Activated CD8-positive, alpha-beta memory T cell treated with anti-CD3 and anti-CD28 coated beads for 36 hours (primary cell): ENCODE results near the gene KCNJ10. TPM values are rescaled to one million over a fixed set of nuclear protein-coding genes. Genes with fewer than 3 reads are reported as not detected.

Experiments used
- CTCF ChIA-PET: fragments of 350-600 bp; sonication (Branson Sonifier 250); formaldehyde crosslinking; loops from one replicate; lab custom pipeline; 2021; ENCODE audit warnings: antibody characterized with exemption; lab: Charles Lee
- POLR2A ChIA-PET: fragments of 350-600 bp; sonication (Branson Sonifier 250); formaldehyde crosslinking; loops from one replicate; lab custom pipeline; 2021; ENCODE audit warnings: antibody characterized with exemption; lab: Charles Lee
- total RNA-seq, 2 experiments: library from RNA; stranded (reverse); gene quantifications; one replicate each; pipeline ENCODE4 v1.2.3, GENCODE V29; 2021

The KCNJ10 gene
- total RNA-seq, 2 experiments from 2014 or later: not detected

- POLR2A ChIA-PET: no interaction called here
- CTCF ChIA-PET: interaction anchor here (1.0 to 1.3 kb wide), 2 partner anchors 14 to 85 kb away, joined by 3 read pairs; no protein-coding TSS in a partner anchor
Measured at GRCh38 chr1:160021376-160022074, 48.4 kb downstream of the KCNJ10 start.

GRCh38 chr1:160020196-160020595, 49.8 kb downstream of the KCNJ10 start:
- POLR2A ChIA-PET: no interaction called here
- CTCF ChIA-PET: interaction anchor here (0.8 to 1.3 kb wide), 3 partner anchors 11 to 58 kb away, joined by 3 to 4 read pairs (median 3); no protein-coding TSS in a partner anchor

- ChIA-PET CTCF (interaction anchor here (3.4 kb wide), 1 partner anchor 12 kb away, joined by 18 read pairs; no protein-coding TSS in a partner anchor), POLR2A (interaction anchor here (1.0 kb wide), 1 partner anchor 94 kb away, joined by 3 read pairs; the partner anchor contains the start of gene TAGLN2)
Measured at GRCh38 chr1:160018900-160019299, 51.1 kb downstream of the KCNJ10 start.

GRCh38 chr1:160018347-160018746, 51.6 kb downstream of the KCNJ10 start:
- POLR2A ChIA-PET: no interaction called here
- CTCF ChIA-PET: interaction anchor here (3.4 kb wide), 1 partner anchor 11 kb away, joined by 18 read pairs; no protein-coding TSS in a partner anchor

- ChIA-PET POLR2A (no interaction called here), CTCF (interaction anchor here (3.4 kb wide), 1 partner anchor 11 kb away, joined by 18 read pairs; no protein-coding TSS in a partner anchor)
Measured at GRCh38 chr1:160017592-160017991, 52.4 kb downstream of the KCNJ10 start.

GRCh38 chr1:160011781-160012180, 58.2 kb downstream of the KCNJ10 start:
- POLR2A ChIA-PET: no interaction called here
- CTCF ChIA-PET: no interaction called here

GRCh38 chr1:160009801-160010200, 60.2 kb downstream of the KCNJ10 start:
- POLR2A ChIA-PET: no interaction called here
- CTCF ChIA-PET: interaction anchor here (3.7 to 9.1 kb wide), 2 partner anchors 74 to 210 kb away, joined by 11 to 147 read pairs; no protein-coding TSS in a partner anchor

- ChIA-PET CTCF (interaction anchor here (1.2 to 9.1 kb wide), 4 partner anchors 32 to 210 kb away, joined by 3 to 147 read pairs (median 8); no protein-coding TSS in a partner anchor), POLR2A (no interaction called here)
Measured at GRCh38 chr1:160009081-160009480, 60.9 kb downstream of the KCNJ10 start.

- CTCF ChIA-PET: interaction anchor here (0.6 to 9.1 kb wide), 31 partner anchors 8 to 794 kb away, joined by 3 to 147 read pairs (median 4); partner anchors contain the start of genes FCRL6, IGSF9, PIGM and TAGLN2
- POLR2A ChIA-PET: interaction anchor here (0.6 kb wide), 1 partner anchor 1890 kb away, joined by 4 read pairs; no protein-coding TSS in a partner anchor
Measured at GRCh38 chr1:160007577-160008200, 62.3 kb downstream of the KCNJ10 start.

GRCh38 chr1:160006312-160006940, 63.5 kb downstream of the KCNJ10 start:
- POLR2A ChIA-PET: interaction anchor here (0.6 kb wide), 1 partner anchor 68 kb away, joined by 6 read pairs; no protein-coding TSS in a partner anchor
- CTCF ChIA-PET: interaction anchor here (0.6 to 9.1 kb wide), 14 partner anchors 11 to 207 kb away, joined by 3 to 147 read pairs (median 8); partner anchors contain the start of gene IGSF9

GRCh38 chr1:160005070-160005469, 64.9 kb downstream of the KCNJ10 start:
- ChIA-PET POLR2A (no interaction called here), CTCF (interaction anchor here (0.8 to 9.1 kb wide), 4 partner anchors 16 to 69 kb away, joined by 3 to 147 read pairs (median 18); partner anchors contain the start of gene IGSF9)

GRCh38 chr1:160004425-160004824, 65.5 kb downstream of the KCNJ10 start:
- CTCF ChIA-PET: interaction anchor here (5.2 to 9.1 kb wide), 2 partner anchors 58 to 69 kb away, joined by 32 to 147 read pairs; partner anchors contain the start of gene IGSF9

GRCh38 chr1:160004001-160004400, 66.0 kb downstream of the KCNJ10 start:
- ChIA-PET CTCF (interaction anchor here (1.0 to 9.1 kb wide), 3 partner anchors 58 to 82 kb away, joined by 3 to 147 read pairs (median 32); partner anchors contain the start of gene IGSF9), POLR2A (no interaction called here)

More at GRCh38 chr1:160004425-160004824, 65.5 kb downstream of the KCNJ10 start:
- POLR2A ChIA-PET: no interaction called here

- ChIA-PET CTCF (interaction anchor here (0.6 to 9.1 kb wide), 2 partner anchors 66 to 840 kb away, joined by 3 to 147 read pairs; no protein-coding TSS in a partner anchor), POLR2A (no interaction called here)
Measured at GRCh38 chr1:160001440-160001839, 68.5 kb downstream of the KCNJ10 start.

- ChIA-PET POLR2A (no interaction called here), CTCF (interaction anchor here (1.5 kb wide), 1 partner anchor 9 kb away, joined by 8 read pairs; no protein-coding TSS in a partner anchor)
Measured at GRCh38 chr1:159999204-159999603, 70.8 kb downstream of the KCNJ10 start.

- POLR2A ChIA-PET: no interaction called here
- CTCF ChIA-PET: no interaction called here
Measured at GRCh38 chr1:159996653-159997052, 73.3 kb downstream of the KCNJ10 start.

- CTCF ChIA-PET: interaction anchor here (2.1 kb wide), 1 partner anchor 12 kb away, joined by 10 read pairs; no protein-coding TSS in a partner anchor
- POLR2A ChIA-PET: no interaction called here
Measured at GRCh38 chr1:159994896-159995295, 75.1 kb downstream of the KCNJ10 start.

GRCh38 chr1:159993911-159994310, 76.0 kb downstream of the KCNJ10 start:
- CTCF ChIA-PET: interaction anchor here (2.1 kb wide), 1 partner anchor 13 kb away, joined by 10 read pairs; no protein-coding TSS in a partner anchor
- POLR2A ChIA-PET: no interaction called here
